ENCODE measurements around the gene SLC35D2.

SLC35D2 gene

GRCh38 chr9:96417661-96418082 is 34.2 kb upstream of the SLC35D2 start:
- H3K27ac Mint-ChIP-seq: peak overlapping the region in 1 of 3 experiments; percentile 42
- no peak for TF ChIP-seq CTCF (IDR thresholded peaks at IDR 0.05; ENCODE audit: unreplicated experiment in 3 of 3)
- peak overlapping the region; percentile 86 to 90 (median 88) for H3K4me3 Mint-ChIP-seq
- H3K36me3 Mint-ChIP-seq (ENCODE audit: low read depth): no peaks in the 10 kb centered on the region
- no peaks in the 10 kb centered on the region for H3K27me3 Mint-ChIP-seq (ENCODE audit: low read depth)
- no peaks in the 10 kb centered on the region for H3K9me3 Mint-ChIP-seq
- peaks cover 37% of the 10 kb centered on the region for H3K4me1 Mint-ChIP-seq

GRCh38 chr9:96417051-96417586 is 33.6 kb upstream of the SLC35D2 start:
- TF ChIP-seq CTCF (IDR thresholded peaks at IDR 0.05; ENCODE audit: unreplicated experiment in 3 of 3): peak; percentile 12 to 19 (median 12)
- Mint-ChIP-seq H3K4me3 (peak overlapping the region; percentile 90 to 94 (median 92)), H3K4me1 (peaks cover 37% of the 10 kb centered on the region), H3K27ac (peak overlapping the region; percentile 59 to 92 (median 88)), H3K9me3 (no peaks in the 10 kb centered on the region), H3K36me3 (ENCODE audit: low read depth) (no peaks in the 10 kb centered on the region), H3K27me3 (ENCODE audit: low read depth) (no peaks in the 10 kb centered on the region)

GRCh38 chr9:96413302-96414221 is 30.1 kb upstream of the SLC35D2 start:
- H3K4me1 Mint-ChIP-seq: peaks cover 16% of the 10 kb centered on the region

GRCh38 chr9:96412174-96412913 is 28.8 kb upstream of the SLC35D2 start:
- H3K4me3 Mint-ChIP-seq: no peak overlapping the region
- no peaks in the 10 kb centered on the region for H3K9me3 Mint-ChIP-seq
- peaks cover 16% of the 10 kb centered on the region for H3K4me1 Mint-ChIP-seq

More at GRCh38 chr9:96413302-96414221, 30.1 kb upstream of the SLC35D2 start:
- Mint-ChIP-seq H3K9me3 (no peaks in the 10 kb centered on the region), H3K36me3 (ENCODE audit: low read depth) (peaks cover 5% of the 10 kb centered on the region), H3K27ac (no peak overlapping the region), H3K27me3 (ENCODE audit: low read depth) (no peaks in the 10 kb centered on the region), H3K4me3 (peak overlapping the region in 2 of 3 experiments; percentile 32 to 35)
- no peak for TF ChIP-seq CTCF (IDR thresholded peaks at IDR 0.05; ENCODE audit: unreplicated experiment in 3 of 3)

More at GRCh38 chr9:96412174-96412913, 28.8 kb upstream of the SLC35D2 start:
- Mint-ChIP-seq H3K27ac (no peak overlapping the region), H3K27me3 (ENCODE audit: low read depth) (no peaks in the 10 kb centered on the region), H3K36me3 (ENCODE audit: low read depth) (peaks cover 6% of the 10 kb centered on the region)
- TF ChIP-seq CTCF (IDR thresholded peaks at IDR 0.05; ENCODE audit: unreplicated experiment in 3 of 3): no peak
